HepG2 (cell line): ENCODE results near the gene PTX4. TPM values are rescaled to one million over a fixed set of nuclear protein-coding genes. Genes with fewer than 3 reads are reported as not detected.

Source experiments
- ATAC-seq: fragments of 200-7000 bp; cut with Tn5 transposase; 3 replicates; pipeline ENCODE4 v1.9.1; 2020; ENCODE audit warnings: mild to moderate bottlenecking, moderate library complexity
- BruUV-seq: library from RNA; stranded (reverse); fragments of 400-500 nt; replicated peaks from 2 replicates; lab custom pipeline; 2021; lab: Mats Ljungman, UMichigan
- CTCF ChIA-PET: fragments of 300-600 bp; formaldehyde crosslinking; extraction: SDS; loops from one replicate; lab custom pipeline; 2021; ENCODE audit warnings: low total read pairs, inconsistent platforms, low intra/inter-chr PET ratio; lab: Yijun Ruan, JAX
- POLR2A ChIA-PET: fragments of 350-600 bp; sonication (Branson Sonifier 250); formaldehyde crosslinking; loops from one replicate; lab custom pipeline; 2020; ENCODE audit warnings: antibody characterized with exemption, inconsistent platforms; lab: Yijun Ruan, JAX
- DNase-seq: peaks from one replicate; pipeline ENCODE4 v3.0.0-alpha.2; 2015; ENCODE audit warnings: low spot score
- FAIRE-seq: peaks from 3 replicates; lab custom pipeline; 2011; peaks lifted over from hg19 to GRCh38; lab: Jason Lieb, UNC
- H2AFZ ChIP-seq: one replicate; pipeline ENCODE4 v1.6.1; 2011; ENCODE audit warnings: low read length, inconsistent platforms
- H3K27ac ChIP-seq: fragments of 300-600 bp; 3 replicates; pipeline ENCODE4 v1.8.0; 2011; ENCODE audit warnings: mixed run types, mild to moderate bottlenecking, mixed read lengths, low read length, inconsistent platforms; ENCODE audit not compliant: insufficient read depth; ENCODE audit errors: extremely low read length
- H3K27me3 ChIP-seq, 2 experiments: fragments of 200-600 bp in 1 of 2; 2 replicates in 1 of 2; 3 replicates in 1 of 2; pipeline versions ENCODE4 v1.6.0 to v1.8.0; 2011; ENCODE audit warnings: low read length in 2 of 2, mild to moderate bottlenecking in 2 of 2, moderate library complexity in 2 of 2, inconsistent platforms in 1 of 2; ENCODE audit not compliant: insufficient read depth in 2 of 2, control insufficient read depth in 1 of 2
- H3K36me3 ChIP-seq, 2 experiments: fragments of 200-600 bp in 1 of 2; replicated peaks in 1 of 2; 2 replicates in 1 of 2; 3 replicates in 1 of 2; pipeline versions ENCODE4 v1.5.1 to v1.8.0; 2011; ENCODE audit warnings: low read length in 2 of 2, inconsistent platforms in 1 of 2; ENCODE audit not compliant: insufficient read depth in 2 of 2, control insufficient read depth in 1 of 2
- H3K4me1 ChIP-seq: 2 replicates; pipeline ENCODE4 v1.5.1; 2012; ENCODE audit warnings: low read length, inconsistent platforms; ENCODE audit not compliant: insufficient read depth
- H3K4me2 ChIP-seq: 2 replicates; pipeline ENCODE4 v1.6.0; 2011; ENCODE audit warnings: low read depth, low read length, inconsistent platforms
- H3K4me3 ChIP-seq, 3 experiments: fragments of 200-600 bp in 1 of 3; sonication (generic), shearing (Covaris generic) in 1 of 3; replicated peaks in 1 of 3; 2 replicates each; pipeline ENCODE4 v1.5.1; 2011 to 2016; ENCODE audit warnings: low read length in 3 of 3, inconsistent platforms in 2 of 3, low read depth in 2 of 3, mild to moderate bottlenecking in 2 of 3, control low read depth in 1 of 3, mixed read lengths in 1 of 3; ENCODE audit not compliant: insufficient read depth in 1 of 3
- H3K79me2 ChIP-seq: one replicate; pipeline ENCODE4 v1.6.1; 2011; ENCODE audit warnings: low read length, inconsistent platforms; ENCODE audit not compliant: insufficient read depth
- H3K9ac ChIP-seq: 2 replicates; pipeline ENCODE4 v1.6.0; 2011; ENCODE audit warnings: mild to moderate bottlenecking, low read depth, low read length, inconsistent platforms; ENCODE audit not compliant: insufficient read depth
- H3K9me3 ChIP-seq: 2 replicates; pipeline ENCODE4 v1.5.1; 2012; ENCODE audit warnings: mild to moderate bottlenecking, low read length
- H4K20me1 ChIP-seq: 2 replicates; pipeline ENCODE4 v1.6.0; 2011; ENCODE audit warnings: inconsistent platforms, mild to moderate bottlenecking, low read length, moderate library complexity; ENCODE audit not compliant: insufficient read depth
- AGO2 ChIP-seq: fragments of 200-400 bp; formaldehyde crosslinking; optimal IDR thresholded peaks from 2 replicates; pipeline ENCODE3; 2017; ENCODE audit warnings: mild to moderate bottlenecking, low read depth, low read length, moderate library complexity
- ARNT ChIP-seq: fragments of 450-650 bp; IDR thresholded peaks from 2 replicates; pipeline ENCODE4 v1.6.1; 2017
- HNRNPLL ChIP-seq: fragments of 200-400 bp; formaldehyde crosslinking; IDR thresholded peaks from 2 replicates; pipeline ENCODE4 v1.6.1; 2017; ENCODE audit warnings: mild to moderate bottlenecking, low read depth, low read length; ENCODE audit not compliant: poor library complexity, severe bottlenecking
- MAZ ChIP-seq, 2 experiments: sonication (generic) in 1 of 2; formaldehyde crosslinking in 1 of 2; IDR thresholded peaks; 2 replicates each; pipeline versions ENCODE4 v1.5.0 to v1.6.1; 2012 to 2020; ENCODE audit warnings: low read depth in 2 of 2, mild to moderate bottlenecking in 2 of 2, borderline replicate concordance in 1 of 2, improper control_type of control experiment in 1 of 2, low read length in 1 of 2, missing genetic modification reagents in 1 of 2, moderate library complexity in 1 of 2
- MIER2 ChIP-seq: IDR thresholded peaks from 2 replicates; pipeline ENCODE4 v1.6.1; 2016; ENCODE audit warnings: missing biosample characterization, missing genetic modification reagents
- NR2F2 ChIP-seq: IDR thresholded peaks from 2 replicates; pipeline ENCODE4 v1.6.1; 2012; ENCODE audit warnings: low read depth, inconsistent platforms, borderline replicate concordance
- PCBP2 ChIP-seq: fragments of 200-400 bp; formaldehyde crosslinking; optimal IDR thresholded peaks from 2 replicates; pipeline ENCODE3; 2018; ENCODE audit warnings: low read length, low read depth; ENCODE audit not compliant: poor library complexity, severe bottlenecking
- SMARCE1 ChIP-seq: fragments of 450-650 bp; IDR thresholded peaks from 2 replicates; pipeline ENCODE4 v1.6.1; 2017; ENCODE audit warnings: borderline replicate concordance
- ZBTB42 ChIP-seq: sonication (generic); formaldehyde crosslinking; IDR thresholded peaks from 2 replicates; pipeline ENCODE4 v1.5.0; 2020; ENCODE audit warnings: mild to moderate bottlenecking, missing genetic modification reagents
- ZFP36L1 ChIP-seq: sonication (generic); formaldehyde crosslinking; IDR thresholded peaks from 2 replicates; pipeline ENCODE4 v1.8.0; 2022; ENCODE audit warnings: mild to moderate bottlenecking, missing genetic modification reagents, moderate library complexity
- ZNF17 ChIP-seq: sonication (generic); formaldehyde crosslinking; IDR thresholded peaks from 2 replicates; pipeline ENCODE4 v1.5.0; 2020; ENCODE audit warnings: mild to moderate bottlenecking, missing genetic modification reagents
- ZNF33B ChIP-seq: sonication (generic); formaldehyde crosslinking; IDR thresholded peaks from 2 replicates; pipeline ENCODE4 v1.5.1; 2020; ENCODE audit warnings: mild to moderate bottlenecking, missing genetic modification reagents
- ZNF382 ChIP-seq: sonication (generic); formaldehyde crosslinking; IDR thresholded peaks from 2 replicates; pipeline ENCODE4 v1.5.0; 2020; ENCODE audit warnings: missing genetic modification reagents, mild to moderate bottlenecking, borderline replicate concordance
- ZNF83 ChIP-seq: sonication (generic); formaldehyde crosslinking; IDR thresholded peaks from 2 replicates; pipeline ENCODE4 v1.4.0; 2020; ENCODE audit warnings: missing genetic modification reagents, mild to moderate bottlenecking, borderline replicate concordance
- WGBS: methylation state at CpG from one replicate; pipeline ENCODE4 v1.1.6; 2017; ENCODE audit warnings: low lambda C conversion rate; 5-methylcytosine and 5-hydroxymethylcytosine counted together
- in situ Hi-C: cut with HindIII; loops from 2 replicates; pipeline ENCODE4 v1.10.0; 2017; ENCODE audit warnings: low pct_unique_long_range_greater_than_20kb; ENCODE audit not compliant: extremely low pct_ligation_motif_present
- intact Hi-C: fragments of 100-400 bp; cut with micrococcal nuclease; formaldehyde crosslinking; loops from one replicate; pipeline ENCODE4 v1.10.0; 2022; ENCODE audit not compliant: unreplicated experiment
- polyA plus RNA-seq, 8 experiments: library from polyadenylated mRNA; depleted of rRNA in 3 of 8; stranded (reverse) in 7 of 8; unstranded in 1 of 8; fragments of >200 nt; fragmentation: Illumina TruSeq in 4 of 8; extraction: Trizol in 4 of 8; gene quantifications; 2 replicates each; pipeline versions ENCODE4 v1.2.1 to v1.2.3, GENCODE V29; 2011 to 2016; ENCODE audit warnings: low read depth in 4 of 8, missing spikeins in 1 of 8, mixed read lengths in 1 of 8; ENCODE audit not compliant: insufficient read depth in 1 of 8
- total RNA-seq, 5 experiments: library from RNA; depleted of rRNA; stranded (reverse); fragments of >200 nt; fragmentation: Illumina TruSeq; extraction: Trizol; gene quantifications; 2 replicates each; pipeline ENCODE4 v1.2.3, GENCODE V29; 2016; ENCODE audit warnings: low read depth in 1 of 5
- TF ChIP-seq, protein P1 (sequence below): sonication (generic); formaldehyde crosslinking; IDR thresholded peaks from 2 replicates; pipeline ENCODE4 v1.5.0; 2020; ENCODE audit warnings: missing genetic modification reagents
- TF ChIP-seq, protein P2 (sequence below): sonication (generic); formaldehyde crosslinking; IDR thresholded peaks from 2 replicates; pipeline ENCODE4 v1.8.1; 2023; ENCODE audit warnings: mild to moderate bottlenecking, missing genetic modification reagents

PTX4 gene
- total and polyA plus RNA-seq, 2 of the 13 experiments (the other 11 are each of a cell fraction or from before 2014, with no cell fraction given) = 0.04 TPM; not detected in 1

DNA sequence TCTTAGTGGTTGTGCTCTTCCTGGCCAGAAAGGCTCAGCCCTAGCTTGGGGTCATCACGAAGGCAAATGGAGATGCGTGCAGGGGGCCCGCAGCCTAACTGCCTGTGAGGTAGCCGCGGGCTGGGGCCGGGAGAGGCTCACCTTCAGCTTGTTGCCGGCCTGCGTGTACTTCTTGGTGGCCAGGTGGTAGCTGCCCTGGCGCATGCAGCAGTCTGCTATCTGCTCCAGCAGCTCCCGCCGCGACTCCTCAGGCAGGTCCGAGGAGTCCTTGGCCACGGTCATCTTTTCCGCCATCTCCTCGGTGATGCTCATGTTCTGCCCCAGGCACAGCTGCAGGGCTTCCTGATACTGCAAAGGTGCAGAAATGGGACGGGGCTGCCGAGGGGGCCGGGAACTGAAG is 31.7 kb upstream of the PTX4 start:
- POLR2A ChIA-PET = no interaction called here
- CTCF ChIA-PET = no interaction called here
- no peak for DNase-seq

DNA sequence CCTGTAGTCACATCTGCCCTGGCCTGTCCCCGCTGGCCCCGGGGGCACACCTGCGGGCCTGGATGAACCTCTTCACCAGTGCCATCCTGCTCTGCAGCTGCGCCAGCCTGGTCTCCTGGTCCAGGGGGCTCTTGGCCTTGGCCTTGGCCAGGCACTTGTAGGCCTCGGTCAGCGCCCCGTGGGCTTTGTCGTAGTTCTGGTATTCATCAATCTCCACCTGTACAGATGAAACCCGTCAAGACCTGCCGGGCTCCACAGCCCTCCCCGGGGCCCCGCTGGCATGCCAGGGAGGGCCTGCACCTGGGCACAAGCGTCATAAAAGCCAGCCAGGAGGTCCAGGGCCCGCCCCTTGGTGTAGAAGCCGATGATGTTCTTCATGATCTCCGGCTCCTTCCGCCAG is 31.1 kb upstream of the PTX4 start:
- ATAC-seq (no peak), DNase-seq (no peak), FAIRE-seq (no peak)
- no peaks in the 10 kb centered on the region for H3K27me3 ChIP-seq
- WGBS = 93% methylated on average over 10 of the region's 17 CpGs
- H2AFZ ChIP-seq = no peak overlapping the region
- intact Hi-C loops (no loop called here), in situ Hi-C loops (no loop called here)
- ChIA-PET CTCF (no interaction called here), POLR2A (no interaction called here)
- no TSS peak for BruUV-seq
- no peaks in the 10 kb centered on the region for H3K9me3 ChIP-seq
- no peaks in the 10 kb centered on the region for H3K4me1 ChIP-seq
- no peak overlapping the region for H3K4me3 ChIP-seq
- no peaks in the 10 kb centered on the region for H3K79me2 ChIP-seq
- H3K9ac ChIP-seq = no peak overlapping the region
- H3K4me2 ChIP-seq = no peak overlapping the region
- no peaks in the 10 kb centered on the region; a peak in 1 of 5 replicates for H3K36me3 ChIP-seq
- no peaks in the 10 kb centered on the region for H4K20me1 ChIP-seq
- H3K27ac ChIP-seq = no peak overlapping the region
- TF ChIP-seq ZFP36L1 (no peak), HNRNPLL (no peak), ARNT (no peak), ZNF17 (CRISPR knock-in tag) (no peak), PCBP2 (no peak), MIER2 (CRISPR knock-in tag) (no peak), AGO2 (no peak), ZBTB42 (CRISPR knock-in tag) (no peak), ZNF83 (CRISPR knock-in tag) (no peak), ZNF33B (CRISPR knock-in tag) (no peak), SMARCE1 (no peak), MAZ (IDR thresholded peaks at IDR 0.05; ENCODE audit: borderline replicate concordance, low read depth, low read length) (no peak), MAZ (CRISPR knock-in tag; IDR thresholded peaks at IDR 0.05; ENCODE audit: low read depth) (no peak), ZNF382 (no peak)
- TF ChIP-seq, protein P1, sequence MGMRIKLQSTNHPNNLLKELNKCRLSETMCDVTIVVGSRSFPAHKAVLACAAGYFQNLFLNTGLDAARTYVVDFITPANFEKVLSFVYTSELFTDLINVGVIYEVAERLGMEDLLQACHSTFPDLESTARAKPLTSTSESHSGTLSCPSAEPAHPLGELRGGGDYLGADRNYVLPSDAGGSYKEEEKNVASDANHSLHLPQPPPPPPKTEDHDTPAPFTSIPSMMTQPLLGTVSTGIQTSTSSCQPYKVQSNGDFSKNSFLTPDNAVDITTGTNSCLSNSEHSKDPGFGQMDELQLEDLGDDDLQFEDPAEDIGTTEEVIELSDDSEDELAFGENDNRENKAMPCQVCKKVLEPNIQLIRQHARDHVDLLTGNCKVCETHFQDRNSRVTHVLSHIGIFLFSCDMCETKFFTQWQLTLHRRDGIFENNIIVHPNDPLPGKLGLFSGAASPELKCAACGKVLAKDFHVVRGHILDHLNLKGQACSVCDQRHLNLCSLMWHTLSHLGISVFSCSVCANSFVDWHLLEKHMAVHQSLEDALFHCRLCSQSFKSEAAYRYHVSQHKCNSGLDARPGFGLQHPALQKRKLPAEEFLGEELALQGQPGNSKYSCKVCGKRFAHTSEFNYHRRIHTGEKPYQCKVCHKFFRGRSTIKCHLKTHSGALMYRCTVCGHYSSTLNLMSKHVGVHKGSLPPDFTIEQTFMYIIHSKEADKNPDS (CRISPR knock-in tag) = no peak

More for the DNA sequence above, 31.7 kb upstream of the PTX4 start:
- H3K4me2 ChIP-seq = no peak overlapping the region
- H3K27me3 ChIP-seq = no peaks in the 10 kb centered on the region
- H3K4me3 ChIP-seq = no peak overlapping the region
- intact Hi-C loops (no loop called here), in situ Hi-C loops (no loop called here)
- 100% methylated on average over 3 of the region's 19 CpGs for whole genome bisulfite sequencing
- no peaks in the 10 kb centered on the region for H3K4me1 ChIP-seq
- no peaks in the 10 kb centered on the region for H3K79me2 ChIP-seq
- no peaks in the 10 kb centered on the region for H4K20me1 ChIP-seq
- no peak overlapping the region for H3K9ac ChIP-seq
- no TSS peak for BruUV-seq
- no peak overlapping the region for H2AFZ ChIP-seq
- ATAC-seq (no peak), FAIRE-seq (no peak)
- TF ChIP-seq, protein P2, sequence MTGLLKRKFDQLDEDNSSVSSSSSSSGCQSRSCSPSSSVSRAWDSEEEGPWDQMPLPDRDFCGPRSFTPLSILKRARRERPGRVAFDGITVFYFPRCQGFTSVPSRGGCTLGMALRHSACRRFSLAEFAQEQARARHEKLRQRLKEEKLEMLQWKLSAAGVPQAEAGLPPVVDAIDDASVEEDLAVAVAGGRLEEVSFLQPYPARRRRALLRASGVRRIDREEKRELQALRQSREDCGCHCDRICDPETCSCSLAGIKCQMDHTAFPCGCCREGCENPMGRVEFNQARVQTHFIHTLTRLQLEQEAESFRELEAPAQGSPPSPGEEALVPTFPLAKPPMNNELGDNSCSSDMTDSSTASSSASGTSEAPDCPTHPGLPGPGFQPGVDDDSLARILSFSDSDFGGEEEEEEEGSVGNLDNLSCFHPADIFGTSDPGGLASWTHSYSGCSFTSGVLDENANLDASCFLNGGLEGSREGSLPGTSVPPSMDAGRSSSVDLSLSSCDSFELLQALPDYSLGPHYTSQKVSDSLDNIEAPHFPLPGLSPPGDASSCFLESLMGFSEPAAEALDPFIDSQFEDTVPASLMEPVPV (CRISPR knock-in tag) = no peak
- TF ChIP-seq NR2F2 = no peak
- H3K27ac ChIP-seq = no peak overlapping the region
- no peaks in the 10 kb centered on the region for H3K9me3 ChIP-seq
- H3K36me3 ChIP-seq = no peaks in the 10 kb centered on the region; a peak in 1 of 5 replicates
